Neutrophil (primary cell): Measurements from ENCODE around the gene GPD1.

ENCODE experiments used
- H3K27ac ChIP-seq: fragments of 200-600 bp; sonication (generic); 2 replicates; pipeline ENCODE4 v1.5.1; 2016; ENCODE audit warnings: mild to moderate bottlenecking, moderate library complexity
- H3K27me3 ChIP-seq: fragments of 200-600 bp; sonication (generic); 2 replicates; pipeline ENCODE4 v1.6.0; 2016; ENCODE audit warnings: mild to moderate bottlenecking
- H3K36me3 ChIP-seq: fragments of 200-600 bp; sonication (generic); 2 replicates; pipeline ENCODE4 v1.5.1; 2017
- H3K4me1 ChIP-seq, 2 experiments: fragments of 200-600 bp in 1 of 2; sonication (generic) in 1 of 2; 1 replicate in 1 of 2; 2 replicates in 1 of 2; pipeline versions ENCODE4 v1.5.1 to v1.6.1; 2013 to 2016; ENCODE audit warnings: low read depth in 1 of 2, low read length in 1 of 2, mild to moderate bottlenecking in 1 of 2, moderate library complexity in 1 of 2; ENCODE audit not compliant: control insufficient read depth in 1 of 2, insufficient read depth in 1 of 2
- H3K4me3 ChIP-seq, 2 experiments: fragments of 200-600 bp in 1 of 2; sonication (generic) in 1 of 2; 1 replicate in 1 of 2; 2 replicates in 1 of 2; pipeline ENCODE4 v1.5.1; 2013 to 2016; ENCODE audit warnings: low read depth in 1 of 2, low read length in 1 of 2, mild to moderate bottlenecking in 1 of 2, moderate library complexity in 1 of 2
- H3K9me3 ChIP-seq: fragments of 200-600 bp; sonication (generic); 2 replicates; pipeline ENCODE4 v1.5.1; 2016
- CTCF ChIP-seq: fragments of 200-600 bp; sonication (generic); IDR thresholded peaks from 2 replicates; pipeline ENCODE4 v1.5.1; 2016; ENCODE audit warnings: antibody characterized with exemption

The GPD1 gene

GRCh38 chr12:50107416-50108268, 3.8 kb downstream of the GPD1 start:
- no peaks in the 10 kb centered on the region for H3K9me3 ChIP-seq
- no peak overlapping the region for H3K4me3 ChIP-seq
- peaks cover 10 to 12% of the 10 kb centered on the region in 2 experiments for H3K4me1 ChIP-seq
- TF ChIP-seq CTCF, result no peak
- peaks cover 6% of the 10 kb centered on the region for H3K27me3 ChIP-seq
- H3K36me3 ChIP-seq, result peaks cover 2% of the 10 kb centered on the region
- no peak overlapping the region for H3K27ac ChIP-seq

DNA sequence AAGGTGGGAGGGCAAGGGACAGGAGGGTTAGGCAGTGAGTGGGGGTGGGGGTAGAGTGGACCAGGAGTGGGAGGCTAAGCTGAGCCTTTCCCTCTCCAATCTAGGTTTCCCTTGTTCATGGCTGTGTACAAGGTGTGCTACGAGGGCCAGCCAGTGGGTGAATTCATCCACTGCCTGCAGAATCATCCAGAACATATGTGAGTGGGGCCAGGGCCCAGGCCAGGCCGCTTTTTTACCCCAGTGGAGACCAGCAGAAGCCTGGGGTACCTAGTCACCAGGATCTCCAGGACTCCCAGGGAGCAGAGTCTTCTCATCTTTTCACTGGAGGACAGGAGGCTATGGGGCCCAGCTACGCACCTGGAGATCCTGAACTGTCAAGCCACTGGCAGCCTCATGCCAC, 5.5 kb downstream of the GPD1 start:
- no peak overlapping the region for H3K27ac ChIP-seq
- no peaks in the 10 kb centered on the region for H3K27me3 ChIP-seq
- no peaks in the 10 kb centered on the region for H3K36me3 ChIP-seq
- H3K4me3 ChIP-seq, result no peak overlapping the region
- peaks cover 10 to 17% of the 10 kb centered on the region in 2 experiments for H3K4me1 ChIP-seq
- H3K9me3 ChIP-seq, result no peaks in the 10 kb centered on the region
- no peak for TF ChIP-seq CTCF

DNA sequence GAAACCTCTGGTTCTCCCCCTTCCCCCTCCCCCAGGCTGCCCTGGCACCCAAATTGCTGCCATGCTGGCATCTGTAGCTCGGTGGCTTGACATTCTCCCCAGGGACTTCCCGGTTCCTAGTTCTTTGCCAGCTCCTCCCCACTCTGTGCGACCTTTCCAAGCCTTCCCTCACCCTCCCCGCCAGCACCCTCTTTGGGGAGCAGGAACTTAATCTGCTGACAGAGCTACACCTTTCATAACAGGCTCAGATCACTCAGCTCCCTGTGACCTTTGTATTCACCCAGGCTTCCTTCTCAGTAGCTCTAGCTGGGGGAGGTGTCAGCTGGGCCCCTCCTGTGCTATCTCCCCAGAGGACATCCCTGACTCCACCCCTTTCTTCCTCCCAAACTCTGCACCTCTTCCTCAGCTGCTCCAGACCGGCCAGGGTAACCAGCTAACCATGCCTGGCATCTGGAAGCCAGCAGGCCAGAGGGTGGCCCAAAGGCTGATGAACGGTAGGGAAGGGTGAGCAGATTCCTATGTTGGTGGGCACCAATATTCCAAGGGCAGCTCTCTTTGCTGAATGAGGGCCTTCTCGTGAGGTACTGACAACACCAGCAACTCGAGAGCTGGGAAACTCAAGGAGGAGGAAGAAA, 6.4 kb downstream of the GPD1 start:
- no peaks in the 10 kb centered on the region for H3K9me3 ChIP-seq
- peaks cover 10 to 17% of the 10 kb centered on the region in 2 experiments for H3K4me1 ChIP-seq
- H3K36me3 ChIP-seq, result no peaks in the 10 kb centered on the region
- no peak overlapping the region for H3K27ac ChIP-seq
- no peaks in the 10 kb centered on the region for H3K27me3 ChIP-seq
- no peak for TF ChIP-seq CTCF
- no peak overlapping the region for H3K4me3 ChIP-seq

DNA sequence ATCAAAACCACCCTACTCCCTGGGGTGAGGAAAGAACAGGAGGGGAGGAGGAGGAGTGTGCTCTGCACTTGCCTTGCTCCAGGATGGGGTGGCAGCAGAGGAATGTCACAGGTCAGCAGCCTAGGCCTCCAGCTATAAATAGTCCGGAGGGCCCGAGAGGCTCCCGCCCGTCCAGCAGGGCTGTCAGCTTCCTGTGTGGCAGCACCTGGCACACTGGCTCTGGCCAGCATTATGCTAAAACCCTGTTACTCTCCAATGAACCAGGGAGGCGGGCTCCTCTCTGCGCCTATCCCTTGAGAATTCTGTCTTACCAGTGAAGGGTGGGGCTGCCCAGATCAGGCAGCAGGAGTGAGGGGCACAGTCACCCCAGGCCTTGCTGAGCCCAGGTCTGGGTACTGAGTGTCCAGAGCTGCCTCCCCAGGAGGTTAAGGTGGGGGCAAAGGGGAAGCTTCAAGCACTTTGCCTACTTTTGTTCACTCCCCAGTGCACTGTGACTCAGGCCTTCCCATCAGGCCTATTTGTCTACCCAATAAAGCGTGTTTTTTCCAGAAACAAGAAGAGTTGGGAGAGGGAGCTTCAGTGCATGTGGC, 7.0 kb downstream of the GPD1 start:
- Histone ChIP-seq H3K9me3 (no peaks in the 10 kb centered on the region), H3K36me3 (no peaks in the 10 kb centered on the region), H3K27me3 (no peaks in the 10 kb centered on the region), H3K4me3 (peak overlapping the region; percentile 64 to 91), H3K27ac (peak overlapping the region; percentile 91), H3K4me1 (peaks cover 10 to 17% of the 10 kb centered on the region in 2 experiments)
- TF ChIP-seq CTCF, result no peak

GRCh38 chr12:50111395-50111692, 7.5 kb downstream of the GPD1 start:
- Histone ChIP-seq H3K9me3 (no peaks in the 10 kb centered on the region), H3K4me1 (peaks cover 10 to 17% of the 10 kb centered on the region in 2 experiments), H3K27me3 (no peaks in the 10 kb centered on the region), H3K4me3 (peak overlapping the region; percentile 64 to 91), H3K27ac (peak overlapping the region; percentile 91), H3K36me3 (peaks cover 3% of the 10 kb centered on the region)
- no peak for TF ChIP-seq CTCF
